Measurements from ENCODE around the gene STK10.
"Not testable (repeated sequence)": the region's sequence is repeated elsewhere in the genome, so short reads cannot be mapped to it uniquely, and the experiment has no call there.

- not testable (repeated sequence) for TF ChIP-seq CTCF (conservative IDR thresholded peaks at IDR 0.05; ENCODE audit: low read depth, low read length); EZH2 (IDR thresholded peaks at IDR 0.05; ENCODE audit: low read length, unreplicated experiment); EZH2phosphoT487 (IDR thresholded peaks at IDR 0.05; ENCODE audit: borderline replicate concordance, low read length)
Measured at GRCh38 chr5:172149481-172149880, 38.5 kb downstream of the STK10 start.

All from PC-3 (cell line).